NCI-H526 (cell line): ENCODE measurements around the gene SH3RF3.
A peak's percentile ranks its signal among the peaks of the same experiment; 100 is the strongest.

Experiments
- DNase-seq, 2 experiments: peaks; one replicate each; lab custom pipeline; 2025; lab: John Stamatoyannopoulos, UW

SH3RF3 gene

GRCh38 chr2:109454304-109454703 is 325.3 kb downstream of the SH3RF3 start:
- DNase-seq: no peak

GRCh38 chr2:109454765-109455394 is 325.9 kb downstream of the SH3RF3 start:
- DNase-seq: no peak

- no peak for DNase-seq
Measured at GRCh38 chr2:109455731-109456691, 327.0 kb downstream of the SH3RF3 start.

- DNase-seq: no peak
Measured at GRCh38 chr2:109456776-109457175, 327.8 kb downstream of the SH3RF3 start.

GRCh38 chr2:109457366-109457765 is 328.4 kb downstream of the SH3RF3 start:
- no peak for DNase-seq

GRCh38 chr2:109457794-109458193 is 328.8 kb downstream of the SH3RF3 start:
- DNase-seq: peak in 1 of 2 experiments; percentile 19

- DNase-seq: no peak
Measured at GRCh38 chr2:109458512-109458911, 329.5 kb downstream of the SH3RF3 start.

GRCh38 chr2:109459485-109459884 is 330.5 kb downstream of the SH3RF3 start:
- no peak for DNase-seq

GRCh38 chr2:109460553-109461324 is 331.7 kb downstream of the SH3RF3 start:
- DNase-seq: no peak

GRCh38 chr2:109463236-109463635 is 334.2 kb downstream of the SH3RF3 start:
- no peak for DNase-seq

- no peak for DNase-seq
Measured at GRCh38 chr2:109463891-109464290, 334.9 kb downstream of the SH3RF3 start.

GRCh38 chr2:109466674-109467575 is 337.9 kb downstream of the SH3RF3 start:
- DNase-seq: no peak

- no peak for DNase-seq
Measured at GRCh38 chr2:109467701-109468100, 338.7 kb downstream of the SH3RF3 start.

- no peak for DNase-seq
Measured at GRCh38 chr2:109468893-109469292, 339.9 kb downstream of the SH3RF3 start.

- DNase-seq: no peak
Measured at GRCh38 chr2:109471658-109472057, 342.7 kb downstream of the SH3RF3 start.

- no peak for DNase-seq
Measured at GRCh38 chr2:109472331-109472959, 343.4 kb downstream of the SH3RF3 start.

- no peak for DNase-seq
Measured at GRCh38 chr2:109472974-109473373, 344.0 kb downstream of the SH3RF3 start.

GRCh38 chr2:109473616-109474318 is 344.8 kb downstream of the SH3RF3 start:
- peak in 1 of 2 experiments; percentile 23 for DNase-seq

GRCh38 chr2:109474319-109474825 is 345.4 kb downstream of the SH3RF3 start:
- no peak for DNase-seq
